Measurements from ENCODE around the gene PCBP3.

The PCBP3 gene

DNA sequence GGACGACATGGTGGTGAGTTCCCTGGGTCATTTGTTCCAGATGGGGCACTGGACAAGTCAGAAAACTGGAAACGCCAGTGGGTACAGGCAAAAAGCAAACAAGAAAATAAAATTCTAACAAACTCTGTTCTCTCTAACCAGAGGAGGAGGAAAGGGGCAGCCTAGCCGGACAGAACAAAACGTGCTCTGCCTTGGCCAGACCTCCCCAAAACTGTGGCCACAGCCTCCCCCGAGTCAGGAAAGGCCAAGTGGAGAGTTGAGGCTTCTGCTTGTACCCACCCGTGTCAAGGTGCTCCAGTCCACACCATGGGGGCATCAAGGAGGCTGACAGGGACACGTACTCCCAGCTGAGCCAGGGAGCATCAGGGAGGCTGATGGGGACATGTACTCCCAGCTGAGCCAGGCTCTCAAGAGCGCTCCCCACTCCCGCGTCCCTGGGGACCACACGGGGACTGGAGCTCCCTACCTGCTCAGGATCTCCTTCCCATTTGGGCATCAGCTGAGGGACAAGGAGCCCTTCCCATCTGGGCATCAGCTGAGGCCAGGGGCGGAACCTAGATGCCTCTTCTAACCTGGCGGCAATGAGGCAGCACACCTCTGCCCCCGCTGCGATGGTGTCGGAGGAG lies 183.3 kb downstream of the PCBP3 start:
- H3K4me1 ChIP-seq (ENCODE audit: insufficient read depth, insufficient read length): peaks cover 14% of the 10 kb centered on the region
- TF ChIP-seq SUZ12 (IDR thresholded peaks at IDR 0.05; ENCODE audit: extremely low read depth, insufficient read depth, insufficient read length) (no peak), ZNF274 (IDR thresholded peaks at IDR 0.05; ENCODE audit: low read depth, low read length) (no peak), YY1 (IDR thresholded peaks at IDR 0.05; ENCODE audit: insufficient read depth, insufficient read length) (no peak)
- no peak overlapping the region for H3K4me3 ChIP-seq (ENCODE audit: insufficient read length, low read depth)
- H3K9ac ChIP-seq (ENCODE audit: insufficient read length, low read depth): no peak overlapping the region
- DNase-seq (ENCODE audit: low read depth, low spot score): no peak
- no peaks in the 10 kb centered on the region for H3K36me3 ChIP-seq (ENCODE audit: insufficient read depth, insufficient read length, low read length)
- peaks cover 3% of the 10 kb centered on the region for H3K27me3 ChIP-seq (ENCODE audit: insufficient read depth, insufficient read length)
- H3K9me3 ChIP-seq (ENCODE audit: insufficient read depth, low read length): no peaks in the 10 kb centered on the region

DNA sequence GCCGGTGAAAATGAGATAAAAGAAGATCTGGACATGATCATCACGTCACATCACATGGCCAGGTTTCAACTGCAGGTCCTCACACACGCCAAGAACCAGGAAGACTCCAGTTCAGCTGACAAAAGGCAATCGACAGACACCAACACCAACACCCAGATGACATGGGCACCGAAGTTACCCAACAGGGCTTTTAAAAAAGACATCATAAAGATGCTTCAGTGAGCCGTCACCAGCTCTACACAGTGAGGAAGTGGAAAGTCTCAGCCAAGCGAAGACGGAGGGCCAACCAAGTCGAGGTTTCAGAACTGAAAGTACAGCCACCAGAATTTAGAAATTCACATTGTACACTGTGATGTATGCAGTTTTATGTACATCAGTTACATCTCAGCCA lies 183.8 kb downstream of the PCBP3 start:
- Histone ChIP-seq H3K4me1 (ENCODE audit: insufficient read depth, insufficient read length) (peaks cover 14% of the 10 kb centered on the region), H3K36me3 (ENCODE audit: insufficient read depth, insufficient read length, low read length) (no peaks in the 10 kb centered on the region), H3K9ac (ENCODE audit: insufficient read length, low read depth) (no peak overlapping the region), H3K4me3 (ENCODE audit: insufficient read length, low read depth) (no peak overlapping the region), H3K9me3 (ENCODE audit: insufficient read depth, low read length) (no peaks in the 10 kb centered on the region), H3K27me3 (ENCODE audit: insufficient read depth, insufficient read length) (no peaks in the 10 kb centered on the region)
- TF ChIP-seq YY1 (IDR thresholded peaks at IDR 0.05; ENCODE audit: insufficient read depth, insufficient read length): no peak
- DNase-seq (ENCODE audit: low read depth, low spot score): no peak

DNA sequence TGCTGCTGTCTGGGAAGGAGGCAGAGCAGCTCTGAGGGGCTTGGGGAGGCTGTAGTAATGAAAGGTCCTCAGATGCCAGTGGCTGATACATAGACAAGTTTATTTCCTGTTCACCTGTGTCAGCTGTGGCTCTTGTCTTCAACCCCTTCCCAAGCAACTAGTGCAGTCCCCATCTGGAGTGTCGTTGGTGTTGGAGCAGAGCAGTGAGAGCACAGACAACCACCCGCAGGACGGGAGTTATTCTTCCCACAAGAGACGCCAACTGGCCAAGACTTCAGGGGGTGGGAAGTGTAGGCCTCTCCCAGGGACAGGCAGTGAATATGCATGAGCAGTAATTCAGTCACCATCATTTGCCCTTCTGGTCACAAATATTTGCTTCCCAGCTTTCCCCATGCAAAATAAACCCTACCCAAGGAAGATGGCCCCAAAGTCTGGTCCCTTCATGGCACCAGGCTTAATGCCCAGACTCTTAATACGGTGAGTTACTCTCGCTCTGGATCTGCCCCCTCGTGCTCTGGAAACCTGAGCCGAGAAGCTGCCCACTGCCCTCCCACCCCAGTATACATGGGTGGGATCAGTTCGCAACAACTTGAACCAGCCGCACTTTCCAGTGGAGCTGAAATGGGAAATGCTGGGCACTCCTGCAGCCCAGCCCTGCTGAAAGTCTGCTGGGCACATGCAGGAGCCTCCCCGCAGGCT lies 184.5 kb downstream of the PCBP3 start:
- H3K4me1 ChIP-seq (ENCODE audit: insufficient read depth, insufficient read length): peaks cover 14% of the 10 kb centered on the region
- H3K36me3 ChIP-seq (ENCODE audit: insufficient read depth, insufficient read length, low read length): no peaks in the 10 kb centered on the region
- no peaks in the 10 kb centered on the region for H3K27me3 ChIP-seq (ENCODE audit: insufficient read depth, insufficient read length)
- TF ChIP-seq ZNF274 (IDR thresholded peaks at IDR 0.05; ENCODE audit: low read depth, low read length) (no peak), YY1 (IDR thresholded peaks at IDR 0.05; ENCODE audit: insufficient read depth, insufficient read length) (no peak), SUZ12 (IDR thresholded peaks at IDR 0.05; ENCODE audit: extremely low read depth, insufficient read depth, insufficient read length) (no peak)
- no peaks in the 10 kb centered on the region; the same call in 1 of the 2 replicates for H3K9me3 ChIP-seq (ENCODE audit: insufficient read depth, low read length)
- H3K9ac ChIP-seq (ENCODE audit: insufficient read length, low read depth): no peak overlapping the region
- H3K4me3 ChIP-seq (ENCODE audit: insufficient read length, low read depth): no peak overlapping the region
- DNase-seq (ENCODE audit: low read depth, low spot score): no peak

DNA sequence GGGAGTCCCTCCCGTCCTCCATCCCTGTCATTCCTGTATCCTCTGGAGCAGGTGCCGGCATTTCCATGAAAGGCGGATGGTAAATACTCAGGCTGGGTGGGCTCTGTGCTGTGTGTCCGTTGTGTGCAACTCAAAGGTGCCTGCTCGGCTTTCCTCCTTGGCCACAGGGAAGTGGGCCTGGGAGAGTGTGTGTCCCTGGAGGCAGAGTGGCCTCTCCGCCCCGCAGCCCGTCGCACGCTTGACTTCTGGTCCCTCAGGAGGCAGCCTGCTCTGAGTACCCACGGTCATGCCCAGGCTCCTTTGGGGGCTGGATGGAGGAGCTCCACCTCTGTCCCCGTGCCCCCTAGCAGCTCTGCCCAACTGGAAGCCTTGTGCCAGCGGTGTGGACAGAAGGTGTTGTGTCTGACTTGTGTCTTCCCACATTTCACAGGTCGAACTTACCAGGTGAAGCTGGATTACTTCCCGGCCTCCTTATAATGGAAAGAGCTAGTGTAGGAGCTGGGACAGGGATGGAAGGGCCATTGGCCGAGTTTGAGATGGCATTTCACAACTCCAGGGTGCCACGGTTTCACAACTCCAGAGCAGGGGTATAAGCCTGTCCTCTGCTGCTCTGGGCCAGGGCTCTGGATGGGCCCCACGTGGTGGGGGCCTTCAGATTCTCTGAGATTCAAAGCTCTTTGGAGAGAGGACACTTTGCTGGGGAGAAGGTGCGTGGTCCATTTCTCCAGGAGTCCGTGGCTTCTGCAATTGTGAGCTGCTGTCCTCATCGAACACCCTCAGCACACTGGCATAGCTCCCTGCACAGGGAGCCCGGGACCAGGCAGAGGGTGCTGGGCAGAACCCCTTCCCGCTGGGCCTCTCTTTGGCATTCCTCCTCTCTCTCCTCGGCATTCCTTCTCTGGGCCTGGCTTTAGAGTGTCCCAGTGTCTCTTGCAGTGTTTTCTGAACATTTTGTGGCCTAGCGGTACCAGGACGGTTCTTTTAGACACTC lies 185.3 kb downstream of the PCBP3 start:
- H3K4me1 ChIP-seq (ENCODE audit: insufficient read depth, insufficient read length): peaks cover 14% of the 10 kb centered on the region
- TF ChIP-seq YY1 (IDR thresholded peaks at IDR 0.05; ENCODE audit: insufficient read depth, insufficient read length) (no peak), SUZ12 (IDR thresholded peaks at IDR 0.05; ENCODE audit: extremely low read depth, insufficient read depth, insufficient read length) (no peak), ZNF274 (IDR thresholded peaks at IDR 0.05; ENCODE audit: low read depth, low read length) (no peak)
- no peak for DNase-seq (ENCODE audit: low read depth, low spot score)
- H3K27me3 ChIP-seq (ENCODE audit: insufficient read depth, insufficient read length): no peaks in the 10 kb centered on the region
- H3K36me3 ChIP-seq (ENCODE audit: insufficient read depth, insufficient read length, low read length): no peaks in the 10 kb centered on the region
- no peaks in the 10 kb centered on the region; the same call in 1 of the 2 replicates for H3K9me3 ChIP-seq (ENCODE audit: insufficient read depth, low read length)
- H3K4me3 ChIP-seq (ENCODE audit: insufficient read length, low read depth): no peak overlapping the region
- H3K9ac ChIP-seq (ENCODE audit: insufficient read length, low read depth): no peak overlapping the region

DNA sequence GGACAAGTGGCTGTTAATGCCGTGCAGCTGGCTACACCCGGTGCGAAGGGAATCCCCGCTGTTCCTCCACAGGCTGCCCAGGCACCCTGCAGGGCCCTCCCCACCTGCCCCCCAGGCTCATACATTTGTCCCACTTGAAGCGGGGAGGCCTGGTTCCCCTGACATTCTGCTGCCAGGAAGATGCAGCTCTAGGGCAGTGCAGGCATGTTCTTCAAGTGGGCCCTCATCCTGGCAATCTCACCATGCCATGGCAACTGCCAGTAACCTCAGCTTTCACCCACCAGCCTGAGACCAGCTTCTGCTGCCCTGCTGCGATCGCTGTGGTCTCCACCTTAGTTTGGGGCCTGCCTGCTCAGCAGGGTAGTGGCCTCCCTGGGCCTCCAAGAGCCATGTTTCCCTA lies 186.1 kb downstream of the PCBP3 start:
- Histone ChIP-seq H3K9ac (ENCODE audit: insufficient read length, low read depth) (no peak overlapping the region), H3K9me3 (ENCODE audit: insufficient read depth, low read length) (no peaks in the 10 kb centered on the region; the same call in 1 of the 2 replicates), H3K4me1 (ENCODE audit: insufficient read depth, insufficient read length) (peaks cover 16% of the 10 kb centered on the region), H3K36me3 (ENCODE audit: insufficient read depth, insufficient read length, low read length) (no peaks in the 10 kb centered on the region), H3K27me3 (ENCODE audit: insufficient read depth, insufficient read length) (no peaks in the 10 kb centered on the region), H3K4me3 (ENCODE audit: insufficient read length, low read depth) (no peak overlapping the region)
- TF ChIP-seq ZNF274 (IDR thresholded peaks at IDR 0.05; ENCODE audit: low read depth, low read length) (no peak), SUZ12 (IDR thresholded peaks at IDR 0.05; ENCODE audit: extremely low read depth, insufficient read depth, insufficient read length) (no peak), YY1 (IDR thresholded peaks at IDR 0.05; ENCODE audit: insufficient read depth, insufficient read length) (no peak)
- DNase-seq (ENCODE audit: low read depth, low spot score): no peak

DNA sequence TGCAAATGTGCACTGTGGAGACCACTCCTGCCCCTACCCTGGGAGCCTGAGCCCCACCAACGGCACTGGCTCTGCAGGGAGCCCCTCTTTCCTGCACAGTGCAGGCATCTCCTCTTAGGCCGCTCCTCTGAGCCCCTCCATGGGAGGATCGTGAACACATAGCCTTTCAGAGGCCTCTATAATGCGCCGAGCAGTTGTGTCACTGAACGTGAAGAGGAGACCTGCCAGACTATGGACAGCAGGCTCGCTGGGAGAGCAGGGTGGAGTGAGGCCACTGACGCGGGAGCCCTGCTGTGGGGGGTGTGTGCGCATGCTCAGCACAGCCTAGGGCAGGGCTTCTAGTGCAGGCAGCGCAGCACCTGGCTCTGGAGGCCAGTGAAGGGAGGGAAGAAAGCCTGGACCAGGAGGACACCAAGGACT lies 186.7 kb downstream of the PCBP3 start:
- H3K9me3 ChIP-seq (ENCODE audit: insufficient read depth, low read length): no peaks in the 10 kb centered on the region; the same call in 1 of the 2 replicates
- DNase-seq (ENCODE audit: low read depth, low spot score): no peak

More for the DNA sequence above, 186.7 kb downstream of the PCBP3 start:
- no peaks in the 10 kb centered on the region for H3K36me3 ChIP-seq (ENCODE audit: insufficient read depth, insufficient read length, low read length)
- H3K4me1 ChIP-seq (ENCODE audit: insufficient read depth, insufficient read length): peaks cover 22% of the 10 kb centered on the region
- no peak overlapping the region for H3K9ac ChIP-seq (ENCODE audit: insufficient read length, low read depth)
- no peak overlapping the region for H3K4me3 ChIP-seq (ENCODE audit: insufficient read length, low read depth)
- H3K27me3 ChIP-seq (ENCODE audit: insufficient read depth, insufficient read length): no peaks in the 10 kb centered on the region
- TF ChIP-seq SUZ12 (IDR thresholded peaks at IDR 0.05; ENCODE audit: extremely low read depth, insufficient read depth, insufficient read length) (no peak), ZNF274 (IDR thresholded peaks at IDR 0.05; ENCODE audit: low read depth, low read length) (no peak), YY1 (IDR thresholded peaks at IDR 0.05; ENCODE audit: insufficient read depth, insufficient read length) (no peak)
